Measurements from ENCODE around the gene PARP16.
"Not testable (repeated sequence)": the region's sequence is repeated elsewhere in the genome, so short reads cannot be mapped to it uniquely, and the experiment has no call there.

PARP16 gene

GRCh38 chr15:65236443-65236842, 50.2 kb downstream of the PARP16 start:
- DNase-seq (ENCODE audit: low read depth in 2 of 2) = not testable (repeated sequence)

- no peak for DNase-seq (ENCODE audit: low read depth in 2 of 2)
Measured at GRCh38 chr15:65233696-65234095, 53.0 kb downstream of the PARP16 start.

GRCh38 chr15:65232520-65232919, 54.2 kb downstream of the PARP16 start:
- no peak for DNase-seq (ENCODE audit: low read depth in 2 of 2)

GRCh38 chr15:65231306-65231705, 55.4 kb downstream of the PARP16 start:
- no peak for DNase-seq (ENCODE audit: low read depth in 2 of 2)

- DNase-seq (ENCODE audit: low read depth in 2 of 2) = not testable (repeated sequence)
Measured at GRCh38 chr15:65226901-65227300, 59.8 kb downstream of the PARP16 start.

GRCh38 chr15:65226221-65226620, 60.5 kb downstream of the PARP16 start:
- no peak for DNase-seq (ENCODE audit: low read depth in 2 of 2)

- no peak for DNase-seq (ENCODE audit: low read depth in 2 of 2)
Measured at GRCh38 chr15:65223996-65224395, 62.7 kb downstream of the PARP16 start.

- DNase-seq (ENCODE audit: low read depth in 2 of 2) = no peak
Measured at GRCh38 chr15:65222891-65223290, 63.8 kb downstream of the PARP16 start.

- no peak for DNase-seq (ENCODE audit: low read depth in 2 of 2)
Measured at GRCh38 chr15:65221697-65222096, 65.0 kb downstream of the PARP16 start.

- no peak for DNase-seq (ENCODE audit: low read depth in 2 of 2)
Measured at GRCh38 chr15:65219137-65219536, 67.5 kb downstream of the PARP16 start.

- DNase-seq (ENCODE audit: low read depth in 2 of 2) = no peak
Measured at GRCh38 chr15:65217526-65218482, 68.9 kb downstream of the PARP16 start.

- no peak for DNase-seq (ENCODE audit: low read depth in 2 of 2)
Measured at GRCh38 chr15:65215496-65215895, 71.2 kb downstream of the PARP16 start.

- no peak for DNase-seq (ENCODE audit: low read depth in 2 of 2)
Measured at GRCh38 chr15:65214010-65214409, 72.7 kb downstream of the PARP16 start.

- no peak for DNase-seq (ENCODE audit: low read depth in 2 of 2)
Measured at GRCh38 chr15:65213241-65213640, 73.4 kb downstream of the PARP16 start.

GRCh38 chr15:65212097-65212496, 74.6 kb downstream of the PARP16 start:
- DNase-seq (ENCODE audit: low read depth in 2 of 2) = peak; percentile 26 to 33

- no peak for DNase-seq (ENCODE audit: low read depth in 2 of 2)
Measured at GRCh38 chr15:65211482-65211982, 75.2 kb downstream of the PARP16 start.

- DNase-seq (ENCODE audit: low read depth in 2 of 2) = no peak
Measured at GRCh38 chr15:65210770-65211481, 75.8 kb downstream of the PARP16 start, which contains the start of gene CILP. Gene CILP, minus strand, starts transcription at chr15:65211473. Its CDS starts 1,718 bp downstream, at chr15:65209755.

- DNase-seq (ENCODE audit: low read depth in 2 of 2) = no peak
Measured at GRCh38 chr15:65209701-65210643, 76.7 kb downstream of the PARP16 start.

GRCh38 chr15:65208647-65209046, 78.0 kb downstream of the PARP16 start:
- DNase-seq (ENCODE audit: low read depth in 2 of 2) = no peak
